AG20443 (cell line): ENCODE data around the gene GSX1.
"Not testable (repeated sequence)": the region's sequence is repeated elsewhere in the genome, so short reads cannot be mapped to it uniquely, and the experiment has no call there.

Source experiments
- DNase-seq: peaks from one replicate; pipeline ENCODE4 v3.0.0; 2012; ENCODE audit warnings: low spot score, mixed read lengths

GSX1 gene

GRCh38 chr13:27794921-27795717 lies 2.8 kb downstream of the GSX1 start:
- no peak for DNase-seq

GRCh38 chr13:27795718-27796019 lies 3.4 kb downstream of the GSX1 start:
- no peak for DNase-seq

DNA sequence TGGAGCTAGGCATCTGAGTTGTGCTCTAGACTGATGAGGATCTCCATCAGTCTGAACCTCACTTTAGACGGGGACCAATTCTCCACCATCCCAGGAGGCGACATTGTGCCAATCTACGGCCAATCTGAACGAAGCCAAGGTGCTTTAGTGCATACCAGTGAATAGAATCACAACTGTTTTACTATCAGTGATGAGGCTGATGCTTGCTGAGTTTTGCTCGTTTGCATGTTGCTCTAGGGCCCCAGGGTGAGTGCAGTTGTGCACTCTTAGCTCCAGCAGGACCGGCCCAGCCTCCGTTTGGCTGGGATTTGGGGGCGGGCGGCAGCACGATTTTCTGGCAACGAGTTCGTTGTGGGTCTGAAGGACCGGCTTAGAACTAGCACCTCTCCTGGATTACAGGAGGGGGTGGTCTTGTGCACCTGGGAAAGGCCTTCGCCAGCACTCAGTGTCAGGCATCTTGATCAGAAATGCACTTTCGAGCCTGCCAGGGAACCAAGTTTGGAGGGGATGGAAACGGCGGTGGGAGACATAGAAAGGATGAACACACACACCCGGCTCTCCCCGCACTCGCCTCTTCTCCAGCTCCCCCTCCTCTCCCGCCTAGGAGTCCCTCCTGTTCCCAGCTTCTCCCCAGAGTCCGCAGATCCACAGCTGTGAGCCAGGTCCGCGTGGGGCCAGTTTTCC lies 4.4 kb downstream of the GSX1 start:
- no peak for DNase-seq

GRCh38 chr13:27797228-27797624 lies 4.9 kb downstream of the GSX1 start:
- peak; percentile 43 for DNase-seq

DNA sequence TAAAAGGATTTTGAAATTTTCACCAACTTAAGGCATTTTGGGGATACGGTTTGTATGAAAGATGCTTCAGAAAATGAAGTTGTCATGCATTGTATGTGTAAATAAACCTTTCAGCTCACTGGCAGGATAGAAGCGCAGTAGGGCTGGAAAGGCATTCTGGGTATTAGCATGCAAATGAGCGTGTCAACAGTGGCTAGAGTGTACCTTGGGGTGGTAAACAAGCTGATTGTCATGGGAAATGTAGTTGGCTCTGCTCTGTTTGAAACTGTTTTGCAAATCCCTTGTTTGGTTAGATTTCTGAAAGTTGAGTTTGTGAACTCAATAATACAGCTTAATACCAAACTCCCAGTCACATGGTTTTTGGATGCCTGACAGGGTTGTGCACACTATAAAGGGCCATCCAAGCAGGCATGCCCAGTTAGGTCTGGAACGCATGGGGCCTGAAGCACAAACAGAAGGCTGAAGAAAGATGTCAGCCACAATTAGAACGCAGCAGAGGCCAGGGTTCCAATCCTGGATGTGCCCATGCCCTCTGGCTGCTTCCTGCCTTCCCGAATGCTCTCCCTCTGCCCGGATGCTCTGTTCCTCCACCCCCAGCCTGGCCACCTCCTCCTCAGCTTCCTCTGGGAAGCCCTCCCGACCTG lies 14.6 kb downstream of the GSX1 start:
- no peak for DNase-seq

GRCh38 chr13:27808851-27809550 lies 16.7 kb downstream of the GSX1 start:
- DNase-seq = no peak

- DNase-seq = no peak
These were observed 17.7 kb downstream of the GSX1 start for GRCh38 chr13:27810009-27810408.

DNA sequence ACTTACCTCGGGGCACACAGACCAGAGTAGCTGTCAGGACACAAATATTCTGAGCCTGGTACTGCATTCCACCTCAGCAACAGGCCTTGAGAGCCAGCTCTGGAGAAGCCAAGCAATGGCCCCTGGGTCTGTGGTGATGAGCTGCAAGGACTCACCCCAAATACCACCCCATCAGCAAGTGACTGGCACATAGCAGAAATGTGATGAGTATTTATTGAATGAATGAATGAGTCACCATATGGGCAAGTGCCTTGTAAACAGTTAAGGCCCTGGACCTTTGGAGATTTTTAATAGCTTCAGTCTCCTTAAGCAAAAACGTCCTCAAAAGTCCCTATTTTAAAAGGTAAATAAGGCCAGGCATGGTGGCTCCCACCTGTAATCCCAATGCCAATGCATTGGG lies 18.2 kb downstream of the GSX1 start:
- no peak for DNase-seq

GRCh38 chr13:27813826-27814225 lies 21.5 kb downstream of the GSX1 start:
- no peak for DNase-seq

- not testable (repeated sequence) for DNase-seq
These were observed 25.5 kb downstream of the GSX1 start for GRCh38 chr13:27817832-27818231.

GRCh38 chr13:27820524-27821482 lies 28.5 kb downstream of the GSX1 start:
- no peak for DNase-seq

DNA sequence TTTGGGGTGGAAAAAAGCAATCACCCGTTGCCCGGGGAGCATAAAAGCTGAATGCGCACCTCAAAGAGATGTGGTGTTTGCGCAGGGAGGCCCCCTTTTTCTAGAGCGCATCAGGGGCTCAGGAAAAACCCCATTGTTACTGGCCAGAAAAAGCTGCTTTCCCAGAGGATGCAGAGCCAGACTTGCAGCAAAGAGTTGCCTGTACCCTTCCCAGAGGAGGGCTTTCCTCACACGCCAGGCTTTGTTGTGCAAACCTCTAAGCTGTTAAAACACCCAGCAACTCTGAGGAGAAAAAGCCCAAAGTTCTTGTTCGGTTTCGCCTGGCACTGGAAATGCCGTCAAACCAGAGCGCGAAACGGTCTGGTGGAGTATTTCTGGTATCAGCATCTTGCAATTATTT lies 29.3 kb downstream of the GSX1 start:
- DNase-seq = no peak

GRCh38 chr13:27822258-27822872 lies 30.1 kb downstream of the GSX1 start:
- no peak for DNase-seq

DNA sequence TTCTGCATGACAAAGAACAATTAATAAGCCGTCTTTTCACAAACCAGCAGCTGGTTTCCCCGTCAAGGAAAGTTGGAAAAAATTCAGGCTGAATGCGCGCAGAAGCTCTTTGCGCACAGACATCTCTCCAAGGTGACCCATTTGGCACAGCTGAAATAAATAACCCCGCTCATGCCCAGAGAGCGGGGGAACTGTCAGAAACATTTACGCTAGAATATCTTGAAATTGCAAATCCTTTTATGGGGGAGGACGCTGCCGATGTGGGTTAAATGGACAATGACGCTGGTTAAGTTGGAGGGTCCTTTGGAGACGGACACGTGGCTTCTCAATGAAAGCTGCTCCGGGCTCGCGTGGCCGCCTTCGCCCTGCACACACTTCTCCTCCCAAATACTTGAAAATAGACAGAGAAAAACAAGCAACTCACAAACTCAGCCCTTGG lies 30.6 kb downstream of the GSX1 start:
- DNase-seq = no peak

DNA sequence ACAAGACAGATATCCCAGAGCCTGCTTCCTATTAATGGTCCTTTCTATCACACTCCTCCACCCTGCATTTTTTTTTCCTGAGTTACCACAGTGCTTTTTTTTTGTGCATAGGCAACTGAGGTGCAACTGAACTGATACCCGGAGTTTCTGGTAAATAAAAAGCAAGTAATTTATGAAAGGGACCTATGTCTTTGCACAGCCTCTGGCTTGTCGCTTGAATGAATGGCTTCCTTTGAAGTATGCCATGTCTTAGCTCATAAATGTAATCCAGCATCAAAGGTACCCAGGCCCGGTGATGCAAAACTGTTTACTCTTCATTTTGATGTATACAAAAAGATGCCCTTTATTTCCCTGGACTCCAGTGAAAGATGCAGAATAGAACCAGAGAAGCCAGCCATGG lies 31.8 kb downstream of the GSX1 start:
- DNase-seq = no peak

- no peak for DNase-seq
These were observed 32.8 kb downstream of the GSX1 start for GRCh38 chr13:27825072-27825471.

DNA sequence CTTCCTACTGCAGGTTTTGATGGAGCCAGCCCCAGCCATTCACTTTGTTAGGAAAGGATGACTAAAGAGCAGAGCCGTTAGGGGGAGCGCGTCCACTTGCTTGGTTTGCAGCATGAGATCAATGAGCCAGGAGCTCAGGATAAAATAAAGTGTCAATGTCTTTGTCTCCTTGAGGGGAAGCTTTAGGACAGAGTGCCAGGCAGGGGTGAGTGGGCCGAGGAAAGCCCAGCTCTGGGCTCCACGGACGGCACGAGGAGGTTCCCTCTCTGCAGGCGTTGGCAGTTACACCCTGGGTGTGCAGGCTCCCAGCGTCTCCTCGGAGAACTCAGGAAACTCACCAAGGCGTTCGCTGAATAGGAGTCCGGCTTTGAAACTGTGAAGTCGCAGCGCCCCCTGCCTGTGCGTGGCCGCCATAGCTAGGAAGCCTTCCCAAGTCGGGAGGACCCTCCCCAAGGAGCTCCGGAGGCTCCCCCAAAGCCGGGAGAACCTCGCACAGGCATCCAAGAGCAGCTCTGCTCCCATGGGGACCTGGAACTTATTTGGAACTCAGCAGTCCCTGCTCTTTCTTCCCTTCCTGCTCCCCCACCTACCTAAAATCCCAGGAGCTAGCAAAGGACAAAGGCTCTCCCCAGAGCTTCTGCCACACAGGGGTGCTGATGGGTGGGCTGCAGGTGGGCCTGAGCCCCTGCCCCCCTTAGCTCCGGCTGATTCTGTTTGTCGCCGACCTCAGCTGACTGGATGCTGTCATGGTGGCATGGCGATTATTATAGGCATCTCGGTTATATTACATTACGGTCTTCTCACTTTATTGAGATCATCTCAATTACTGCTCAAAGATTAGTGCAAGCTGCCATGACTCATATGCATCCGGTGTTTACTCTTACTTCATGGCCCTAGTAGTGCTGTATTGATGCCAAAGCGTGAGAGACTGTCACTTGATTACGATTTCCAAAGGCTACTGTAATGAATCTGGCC lies 34.4 kb downstream of the GSX1 start:
- peak; percentile 92 for DNase-seq

DNA sequence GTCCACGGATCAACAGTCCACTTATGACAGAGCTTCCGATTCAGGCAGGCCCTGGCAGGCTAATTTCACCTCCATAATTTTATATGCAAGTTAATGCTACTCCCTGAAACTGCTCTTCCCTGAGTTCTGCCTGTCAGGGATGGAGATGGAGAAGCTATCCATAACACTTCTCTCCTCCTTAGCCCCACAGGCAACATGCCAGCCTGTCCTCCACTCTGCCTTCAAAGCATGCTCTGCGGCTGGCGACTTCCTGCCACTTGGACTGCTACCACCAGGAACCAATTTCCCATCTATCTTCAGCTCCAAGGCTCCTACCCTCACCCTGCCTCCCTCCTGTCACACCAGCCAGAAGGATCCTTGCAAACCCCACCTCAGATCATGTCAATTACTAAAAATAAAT lies 35.4 kb downstream of the GSX1 start:
- no peak for DNase-seq

- DNase-seq = peak; percentile 78
These were observed 37.7 kb downstream of the GSX1 start for GRCh38 chr13:27830010-27830409.

GRCh38 chr13:27833206-27833605 lies 40.9 kb downstream of the GSX1 start:
- DNase-seq = no peak
